Measurements from ENCODE around the gene ITGB7. TPM values are rescaled to one million over a fixed set of nuclear protein-coding genes. Genes with fewer than 3 reads are reported as not detected.

The ITGB7 gene
- total and polyA plus RNA-seq, 10 of the 15 experiments (the other 5 are each of a cell fraction or from before 2014, with no cell fraction given), result 54.5 to 487 (median 252) TPM

DNA sequence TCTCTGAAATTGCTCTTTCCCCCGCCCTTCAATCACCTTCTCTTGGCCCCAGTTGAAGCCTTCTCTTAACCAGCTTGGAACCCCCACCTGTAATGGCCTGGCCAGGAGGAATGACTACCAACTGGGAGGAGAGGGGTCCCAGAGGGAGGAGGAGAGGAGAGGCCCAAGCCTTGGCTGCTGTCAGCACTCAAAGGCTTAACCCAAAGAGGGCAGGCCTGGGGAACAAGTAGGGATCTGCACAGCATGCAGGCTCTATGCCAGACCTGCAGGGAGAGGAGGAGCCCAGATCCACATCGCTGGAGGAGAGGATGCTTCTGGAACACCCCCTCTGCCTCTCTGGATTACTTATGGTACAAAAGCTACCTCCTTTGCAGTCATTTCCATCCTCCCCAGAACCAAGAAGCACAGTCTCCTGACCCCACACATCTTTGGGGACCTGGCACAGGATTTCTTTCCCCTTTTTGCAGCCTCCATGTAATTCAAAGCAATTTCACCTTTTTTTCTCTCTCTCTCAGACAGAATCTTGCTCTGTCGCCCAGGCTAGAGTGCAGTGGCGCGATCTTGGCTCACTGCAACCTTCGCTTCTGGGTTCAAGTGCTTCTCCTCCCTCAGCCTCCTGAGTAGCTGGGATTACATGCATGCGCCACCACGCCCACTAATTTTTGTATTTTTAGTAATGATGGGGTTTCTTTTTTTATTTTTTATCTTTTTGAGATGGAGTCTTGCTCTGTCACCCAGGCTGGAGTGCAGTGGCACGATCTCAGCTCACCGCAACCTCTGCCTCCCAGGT is 18.8 kb upstream of the ITGB7 start (continued):
- TF ChIP-seq, protein P1, sequence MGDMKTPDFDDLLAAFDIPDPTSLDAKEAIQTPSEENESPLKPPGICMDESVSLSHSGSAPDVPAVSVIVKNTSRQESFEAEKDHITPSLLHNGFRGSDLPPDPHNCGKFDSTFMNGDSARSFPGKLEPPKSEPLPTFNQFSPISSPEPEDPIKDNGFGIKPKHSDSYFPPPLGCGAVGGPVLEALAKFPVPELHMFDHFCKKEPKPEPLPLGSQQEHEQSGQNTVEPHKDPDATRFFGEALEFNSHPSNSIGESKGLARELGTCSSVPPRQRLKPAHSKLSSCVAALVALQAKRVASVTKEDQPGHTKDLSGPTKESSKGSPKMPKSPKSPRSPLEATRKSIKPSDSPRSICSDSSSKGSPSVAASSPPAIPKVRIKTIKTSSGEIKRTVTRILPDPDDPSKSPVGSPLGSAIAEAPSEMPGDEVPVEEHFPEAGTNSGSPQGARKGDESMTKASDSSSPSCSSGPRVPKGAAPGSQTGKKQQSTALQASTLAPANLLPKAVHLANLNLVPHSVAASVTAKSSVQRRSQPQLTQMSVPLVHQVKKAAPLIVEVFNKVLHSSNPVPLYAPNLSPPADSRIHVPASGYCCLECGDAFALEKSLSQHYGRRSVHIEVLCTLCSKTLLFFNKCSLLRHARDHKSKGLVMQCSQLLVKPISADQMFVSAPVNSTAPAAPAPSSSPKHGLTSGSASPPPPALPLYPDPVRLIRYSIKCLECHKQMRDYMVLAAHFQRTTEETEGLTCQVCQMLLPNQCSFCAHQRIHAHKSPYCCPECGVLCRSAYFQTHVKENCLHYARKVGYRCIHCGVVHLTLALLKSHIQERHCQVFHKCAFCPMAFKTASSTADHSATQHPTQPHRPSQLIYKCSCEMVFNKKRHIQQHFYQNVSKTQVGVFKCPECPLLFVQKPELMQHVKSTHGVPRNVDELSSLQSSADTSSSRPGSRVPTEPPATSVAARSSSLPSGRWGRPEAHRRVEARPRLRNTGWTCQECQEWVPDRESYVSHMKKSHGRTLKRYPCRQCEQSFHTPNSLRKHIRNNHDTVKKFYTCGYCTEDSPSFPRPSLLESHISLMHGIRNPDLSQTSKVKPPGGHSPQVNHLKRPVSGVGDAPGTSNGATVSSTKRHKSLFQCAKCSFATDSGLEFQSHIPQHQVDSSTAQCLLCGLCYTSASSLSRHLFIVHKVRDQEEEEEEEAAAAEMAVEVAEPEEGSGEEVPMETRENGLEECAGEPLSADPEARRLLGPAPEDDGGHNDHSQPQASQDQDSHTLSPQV (IDR thresholded peaks at IDR 0.05), result no peak
- TF ChIP-seq RUNX3 (IDR thresholded peaks at IDR 0.05; ENCODE audit: low read length), result no peak
- no peak for TF ChIP-seq TCF3 (IDR thresholded peaks at IDR 0.05; ENCODE audit: borderline replicate concordance, insufficient read depth, low read depth, low read length)
- TF ChIP-seq, protein P2, sequence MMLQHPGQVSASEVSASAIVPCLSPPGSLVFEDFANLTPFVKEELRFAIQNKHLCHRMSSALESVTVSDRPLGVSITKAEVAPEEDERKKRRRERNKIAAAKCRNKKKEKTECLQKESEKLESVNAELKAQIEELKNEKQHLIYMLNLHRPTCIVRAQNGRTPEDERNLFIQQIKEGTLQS (IDR thresholded peaks at IDR 0.05; ENCODE audit: borderline replicate concordance, extremely low read depth, low read depth, low read length), result no peak
- TF ChIP-seq STAT1 (conservative IDR thresholded peaks at IDR 0.05), result no peak
- no peak for TF ChIP-seq CREM (IDR thresholded peaks at IDR 0.05; ENCODE audit: low read depth)
- no peak for TF ChIP-seq POLR2A (IDR thresholded peaks at IDR 0.05; ENCODE audit: low read depth, low read length)
- no peak for TF ChIP-seq BRCA1 (IDR thresholded peaks at IDR 0.05; ENCODE audit: low read depth, low read length)
- TF ChIP-seq CHD4 (IDR thresholded peaks at IDR 0.05), result no peak
- no peak for TF ChIP-seq SIX5 (IDR thresholded peaks at IDR 0.05; ENCODE audit: low read depth, low read length, severe bottlenecking)

Data from GM12878 (cell line).